Naive thymus-derived CD4-positive, alpha-beta T cell (primary cell): ENCODE measurements around the gene KCTD20. TPM values are rescaled to one million over a fixed set of nuclear protein-coding genes. Genes with fewer than 3 reads are reported as not detected.

Source experiments
- ATAC-seq: fragments of 150-1000 bp; cut with Tn5 transposase; 2 replicates; pipeline ENCODE4 v1.10.0; 2021; ENCODE audit warnings: mild to moderate bottlenecking, moderate library complexity
- CTCF ChIA-PET: fragments of 350-600 bp; sonication (Branson Sonifier 250); formaldehyde crosslinking; loops from one replicate; lab custom pipeline; 2021; ENCODE audit warnings: antibody characterized with exemption; lab: Charles Lee
- POLR2A ChIA-PET: fragments of 350-600 bp; sonication (Branson Sonifier 250); formaldehyde crosslinking; loops from one replicate; lab custom pipeline; 2021; ENCODE audit warnings: antibody characterized with exemption, inconsistent platforms; lab: Charles Lee
- DNase-seq, 9 donors: peaks; one replicate each; pipeline versions ENCODE4 v3.0.0 to v3.0.0-alpha.2; 2020 to 2022; ENCODE audit warnings: mixed read lengths in 1 of 9
- H3K27ac ChIP-seq: one replicate; pipeline ENCODE4 v1.7.0; 2013; ENCODE audit warnings: mild to moderate bottlenecking, low read depth, low read length, moderate library complexity
- H3K27me3 ChIP-seq, 2 donors: one replicate each; pipeline ENCODE4 v1.7.0; 2013; ENCODE audit warnings: low read length in 2 of 2, mild to moderate bottlenecking in 2 of 2, moderate library complexity in 2 of 2; ENCODE audit not compliant: control insufficient read depth in 2 of 2, insufficient read depth in 2 of 2
- H3K36me3 ChIP-seq, 3 experiments: 1 replicate in 2 of 3; 2 replicates in 1 of 3; pipeline ENCODE4 v1.7.0; 2013; ENCODE audit warnings: low read length in 3 of 3, mild to moderate bottlenecking in 3 of 3, moderate library complexity in 1 of 3; ENCODE audit not compliant: insufficient read depth in 3 of 3, control insufficient read depth in 2 of 3
- H3K4me1 ChIP-seq, 2 donors: one replicate each; pipeline ENCODE4 v1.7.0; 2013; ENCODE audit warnings: low read length in 2 of 2, mild to moderate bottlenecking in 2 of 2, moderate library complexity in 1 of 2; ENCODE audit not compliant: control insufficient read depth in 2 of 2, insufficient read depth in 2 of 2
- H3K4me3 ChIP-seq: 2 replicates; pipeline ENCODE4 v1.7.0; 2013; ENCODE audit warnings: mild to moderate bottlenecking, low read length
- H3K9me3 ChIP-seq, 3 experiments: 1 replicate in 2 of 3; 2 replicates in 1 of 3; pipeline ENCODE4 v1.7.0; 2013; ENCODE audit warnings: low read length in 3 of 3; ENCODE audit not compliant: control insufficient read depth in 2 of 3
- H3K27ac Mint-ChIP-seq, 9 donors: one replicate each; pipeline ENCODE4 v1.8.0; 2020 to 2022; ENCODE audit warnings: mixed read lengths in 9 of 9, mild to moderate bottlenecking in 8 of 9, moderate library complexity in 5 of 9, inconsistent platforms in 2 of 9
- H3K27me3 Mint-ChIP-seq, 5 donors: one replicate each; pipeline ENCODE4 v1.8.0; 2021 to 2022; ENCODE audit warnings: mixed read lengths in 5 of 5, mild to moderate bottlenecking in 1 of 5
- H3K36me3 Mint-ChIP-seq, 5 donors: one replicate each; pipeline ENCODE4 v1.8.0; 2020 to 2022; ENCODE audit warnings: mixed read lengths in 5 of 5, mild to moderate bottlenecking in 3 of 5, inconsistent platforms in 1 of 5
- H3K4me1 Mint-ChIP-seq, 7 donors: one replicate each; pipeline ENCODE4 v1.8.0; 2020 to 2022; ENCODE audit warnings: mixed read lengths in 7 of 7, mild to moderate bottlenecking in 3 of 7, inconsistent platforms in 1 of 7
- H3K4me3 Mint-ChIP-seq, 10 donors: one replicate each; pipeline ENCODE4 v1.8.0; 2020 to 2022; ENCODE audit warnings: mild to moderate bottlenecking in 10 of 10, mixed read lengths in 10 of 10, moderate library complexity in 6 of 10, inconsistent platforms in 2 of 10
- H3K9me3 Mint-ChIP-seq, 11 donors: one replicate each; pipeline ENCODE4 v1.8.0; 2020 to 2022; ENCODE audit warnings: mixed read lengths in 11 of 11, mild to moderate bottlenecking in 4 of 11, inconsistent platforms in 1 of 11, moderate library complexity in 1 of 11
- intact Hi-C, 2 donors: fragments of 100-400 bp; cut with micrococcal nuclease; formaldehyde crosslinking; loops; one replicate each; pipeline ENCODE4 v1.15.1; 2023
- polyA plus RNA-seq, 2 donors: library from polyadenylated mRNA; unstranded; fragments of 300-500 nt; fragmentation: Illumina TruSeq; gene quantifications; one replicate each; pipeline ENCODE4 v1.2.3, GENCODE V29; 2021
- total RNA-seq, 6 experiments: library from RNA in 5 of 6; stranded (reverse) in 5 of 6; gene quantifications; 1 replicate in 5 of 6; 2 replicates in 1 of 6; pipeline ENCODE4 v1.2.3 and lab custom pipeline; 2021 to 2026

The KCTD20 gene
- total and polyA plus RNA-seq, 7 experiments from 2014 or later: 27.7 to 55.8 (median 33.1) TPM

DNA sequence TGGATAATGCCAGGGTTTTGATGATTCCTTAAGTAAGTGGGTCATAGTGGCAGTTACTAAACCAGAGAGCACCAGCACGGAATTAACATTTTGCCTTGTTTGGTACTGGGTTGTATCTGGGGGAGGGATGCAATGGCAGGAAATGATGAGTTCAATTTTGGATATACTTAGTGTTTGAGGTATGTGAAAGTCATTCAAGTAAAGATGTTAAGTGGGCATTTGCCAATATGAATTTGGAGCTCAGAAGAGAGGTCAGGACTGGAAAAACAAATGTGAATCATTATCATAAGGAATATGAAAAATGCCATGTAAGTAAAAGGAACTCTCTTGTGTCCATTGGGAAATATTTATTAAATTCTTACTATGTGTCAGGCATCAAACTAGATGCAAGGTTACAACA is 6.3 kb upstream of the KCTD20 start:
- POLR2A ChIA-PET: no interaction called here

DNA sequence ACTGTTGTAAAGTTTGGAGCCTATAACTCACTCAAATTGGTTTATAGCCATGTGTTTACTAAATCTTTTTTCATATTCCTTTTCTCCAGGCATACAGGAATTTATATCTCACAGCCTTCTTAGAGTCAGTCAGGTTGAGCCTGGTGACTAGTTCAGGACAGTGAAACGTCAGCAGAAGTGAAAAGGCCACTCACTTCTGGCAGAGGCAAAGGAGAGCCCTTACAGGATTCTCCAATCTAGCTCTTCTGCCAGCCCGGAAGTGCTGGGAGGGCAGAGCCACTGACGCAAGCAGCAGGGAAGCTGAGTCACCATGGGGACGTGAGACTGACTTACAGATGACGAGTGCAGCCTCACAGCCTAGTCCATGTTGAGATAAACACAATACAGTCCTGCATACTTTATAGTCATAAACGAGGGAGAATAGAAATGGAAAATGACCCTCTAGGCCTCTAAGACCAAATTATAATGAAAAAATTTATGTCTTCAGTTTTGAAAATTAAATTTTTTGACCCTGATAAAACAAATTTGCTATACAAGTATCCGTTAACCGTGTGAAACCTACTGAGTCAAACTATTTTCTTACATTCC is 1.4 kb upstream of the KCTD20 start:
- ATAC-seq (peak; percentile 80), DNase-seq (peak; percentile 41 to 86 (median 64))
- Histone ChIP-seq H3K27ac (peak overlapping the region; percentile 97), H3K4me3 (no peak overlapping the region), H3K4me1 (peaks cover 20 to 31% of the 10 kb centered on the region in 2 donors), H3K27me3 (no peaks in the 10 kb centered on the region), H3K9me3 (no peaks in the 10 kb centered on the region), H3K36me3 (peaks cover 0 to 6% (median 0%) of the 10 kb centered on the region in 3 experiments)
- H3K4me1 Mint-ChIP-seq: peaks cover 28 to 45% (median 41%) of the 10 kb centered on the region in 7 donors
- intact Hi-C loops: loop anchor here in 1 of 2 donors (5.0 to 10.0 kb wide), 4 partner anchors 36 to 1073 kb away; partner anchors contain the start of gene BRPF3
- H3K36me3 Mint-ChIP-seq: peaks cover 0 to 9% (median 0%) of the 10 kb centered on the region in 5 donors
- ChIA-PET POLR2A (interaction anchor here (0.9 to 1.6 kb wide), 3 partner anchors 103 to 413 kb away, joined by 3 to 6 read pairs (median 5); no protein-coding TSS in a partner anchor), CTCF (no interaction called here)
- H3K27ac Mint-ChIP-seq: peak overlapping the region; percentile 84 to 95 (median 91)
- no peaks in the 10 kb centered on the region for H3K27me3 Mint-ChIP-seq
- peak overlapping the region; percentile 51 to 85 (median 67) for H3K4me3 Mint-ChIP-seq
- H3K9me3 Mint-ChIP-seq: no peaks in the 10 kb centered on the region

More for the DNA sequence above, 6.3 kb upstream of the KCTD20 start:
- Histone ChIP-seq H3K27me3 (no peaks in the 10 kb centered on the region), H3K4me1 (peaks cover 4 to 10% of the 10 kb centered on the region in 2 donors), H3K9me3 (no peaks in the 10 kb centered on the region), H3K4me3 (no peak overlapping the region), H3K36me3 (no peaks in the 10 kb centered on the region), H3K27ac (no peak overlapping the region)
- Mint-ChIP-seq H3K4me1 (peaks cover 4 to 21% (median 5%) of the 10 kb centered on the region in 7 donors), H3K4me3 (no peak overlapping the region), H3K9me3 (peaks cover 0 to 2% (median 0%) of the 10 kb centered on the region in 11 donors), H3K27me3 (peaks cover 0 to 3% (median 0%) of the 10 kb centered on the region in 5 donors), H3K36me3 (no peaks in the 10 kb centered on the region), H3K27ac (no peak overlapping the region)
- ATAC-seq (no peak), DNase-seq (no peak)
- intact Hi-C loops: no loop called here
- CTCF ChIA-PET: no interaction called here

DNA sequence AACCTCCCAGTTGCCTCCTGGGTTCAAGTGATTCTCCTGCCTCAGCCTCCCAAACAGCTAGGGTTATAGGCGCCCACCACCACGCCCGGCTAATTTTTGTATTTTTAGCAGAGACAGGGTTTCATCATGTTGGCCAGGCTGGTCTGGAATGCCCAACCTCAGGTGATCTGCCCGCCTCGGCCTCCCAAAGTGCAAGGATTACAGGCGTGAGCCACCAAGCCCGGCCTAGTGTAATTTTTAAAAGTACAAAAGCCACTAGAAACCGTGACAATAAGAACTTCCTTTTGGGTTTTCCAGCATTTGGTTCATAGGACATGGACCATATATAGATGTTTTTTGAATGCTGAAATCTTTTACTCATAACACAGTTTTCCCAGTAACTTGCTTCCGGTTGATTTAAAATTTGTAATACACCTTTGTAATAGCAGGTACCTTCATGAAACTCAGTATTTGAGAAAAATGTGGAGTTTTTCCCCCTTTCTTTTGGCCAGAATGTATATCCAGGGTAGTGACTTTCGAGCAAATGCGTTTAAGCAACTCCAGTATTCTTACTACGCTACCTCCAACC is 613 bp upstream of the KCTD20 start:
- Mint-ChIP-seq H3K9me3 (no peaks in the 10 kb centered on the region), H3K4me1 (peaks cover 28 to 50% (median 49%) of the 10 kb centered on the region in 7 donors), H3K4me3 (peak overlapping the region; percentile 85 to 99 (median 96)), H3K27ac (peak overlapping the region; percentile 92 to 99 (median 97)), H3K36me3 (peaks cover 0 to 9% (median 0%) of the 10 kb centered on the region in 5 donors), H3K27me3 (no peaks in the 10 kb centered on the region)
- H3K36me3 ChIP-seq: peaks cover 0 to 6% (median 0%) of the 10 kb centered on the region in 3 experiments
- peak overlapping the region; percentile 97 for H3K27ac ChIP-seq
- intact Hi-C loops: loop anchor here (1.0 to 10.0 kb wide), 9 partner anchors 19 to 1073 kb away; partner anchors contain the start of genes SRSF3 (in 2 of the 2), BRPF3 (in 1 of the 2) and STK38 (in 1 of the 2)
- H3K4me3 ChIP-seq: peak overlapping the region; percentile 69
- ChIA-PET POLR2A (interaction anchor here (0.9 to 1.6 kb wide), 3 partner anchors 102 to 414 kb away, joined by 3 to 6 read pairs (median 5); no protein-coding TSS in a partner anchor), CTCF (no interaction called here)
- H3K9me3 ChIP-seq: no peaks in the 10 kb centered on the region
- ATAC-seq (no peak), DNase-seq (no peak)
- peaks cover 20 to 31% of the 10 kb centered on the region in 2 donors for H3K4me1 ChIP-seq
- no peaks in the 10 kb centered on the region for H3K27me3 ChIP-seq

- Mint-ChIP-seq H3K9me3 (peaks cover 0 to 4% (median 0%) of the 10 kb centered on the region in 11 donors), H3K27me3 (no peaks in the 10 kb centered on the region), H3K27ac (peak overlapping the region; percentile 92 to 97 (median 96)), H3K36me3 (peaks cover 0 to 17% (median 11%) of the 10 kb centered on the region in 5 donors), H3K4me1 (peaks cover 28 to 64% (median 54%) of the 10 kb centered on the region in 7 donors), H3K4me3 (peak overlapping the region; percentile 85 to 99 (median 96))
- Histone ChIP-seq H3K36me3 (peaks cover 0 to 6% (median 0%) of the 10 kb centered on the region in 3 experiments), H3K9me3 (no peaks in the 10 kb centered on the region), H3K27ac (peak overlapping the region; percentile 97), H3K4me1 (peaks cover 20 to 31% of the 10 kb centered on the region in 2 donors), H3K4me3 (peak overlapping the region; percentile 69), H3K27me3 (no peaks in the 10 kb centered on the region)
- intact Hi-C loops: loop anchor here (1.0 to 10.0 kb wide), 9 partner anchors 20 to 1071 kb away; partner anchors contain the start of genes STK38 (in 2 of the 2) and BRPF3 (in 1 of the 2)
- CTCF ChIA-PET: interaction anchor here (0.7 to 2.6 kb wide), 3 partner anchors 21 to 733 kb away, joined by 3 to 10 read pairs (median 3); no protein-coding TSS in a partner anchor
- ATAC-seq: no peak
- POLR2A ChIA-PET: interaction anchor here (0.5 to 2.8 kb wide), 17 partner anchors 10 to 160 kb away, joined by 3 to 18 read pairs (median 3); partner anchors contain the start of genes SRSF3 and STK38
- peak in 7 of 9 donors; percentile 16 to 34 (median 23) for DNase-seq
Observed at GRCh38 chr6:36443471-36444428, 950 bp downstream of the KCTD20 start.

GRCh38 chr6:36444470-36444869 is 1.7 kb downstream of the KCTD20 start:
- ChIA-PET CTCF (interaction anchor here (2.6 kb wide), 1 partner anchor 22 kb away, joined by 10 read pairs; no protein-coding TSS in a partner anchor), POLR2A (interaction anchor here (0.6 to 2.8 kb wide), 5 partner anchors 87 to 158 kb away, joined by 3 to 18 read pairs (median 4); no protein-coding TSS in a partner anchor)
- Mint-ChIP-seq H3K4me3 (peak overlapping the region; percentile 85 to 99 (median 96)), H3K27me3 (no peaks in the 10 kb centered on the region), H3K4me1 (peaks cover 30 to 72% (median 62%) of the 10 kb centered on the region in 7 donors), H3K9me3 (peaks cover 0 to 10% (median 0%) of the 10 kb centered on the region in 11 donors), H3K27ac (peak overlapping the region; percentile 92 to 97 (median 96)), H3K36me3 (peaks cover 0 to 24% (median 16%) of the 10 kb centered on the region in 5 donors)
- H3K27me3 ChIP-seq: no peaks in the 10 kb centered on the region
- H3K4me1 ChIP-seq: peaks cover 20 to 31% of the 10 kb centered on the region in 2 donors
- no peaks in the 10 kb centered on the region for H3K9me3 ChIP-seq
- intact Hi-C loops: loop anchor here in 1 of 2 donors (5.0 to 10.0 kb wide), 4 partner anchors 33 to 1070 kb away; partner anchors contain the start of gene BRPF3
- H3K27ac ChIP-seq: peak overlapping the region; percentile 97
- peak overlapping the region; percentile 69 for H3K4me3 ChIP-seq
- ATAC-seq (no peak), DNase-seq (no peak)
- peaks cover 0 to 6% (median 0%) of the 10 kb centered on the region in 3 experiments for H3K36me3 ChIP-seq
